SK-N-SH treated with all-trans-retinoic acid at 6 μM for 48 hours (cell line): ENCODE data around the gene KCNK1.

Source experiments
- ARNTL ChIP-seq: fragments of 450-650 bp; formaldehyde crosslinking; IDR thresholded peaks from 2 replicates; pipeline ENCODE4 v1.5.0; 2020; ENCODE audit warnings: low read depth, mild to moderate bottlenecking, moderate library complexity, borderline replicate concordance
- CSDC2 ChIP-seq: fragments of 250-450 bp; sonication (Bioruptor Pico); IDR thresholded peaks from 2 replicates; pipeline ENCODE4 v1.5.0; 2020; ENCODE audit warnings: mild to moderate bottlenecking, moderate library complexity
- ESRRG ChIP-seq: fragments of 250-450 bp; sonication (Bioruptor Pico); IDR thresholded peaks from 2 replicates; pipeline ENCODE4 v1.6.1; 2021; ENCODE audit warnings: mild to moderate bottlenecking
- RARB ChIP-seq: fragments of 250-450 bp; sonication (Bioruptor Pico); IDR thresholded peaks from 2 replicates; pipeline ENCODE4 v1.8.0; 2021; ENCODE audit warnings: mild to moderate bottlenecking, moderate library complexity
- SNAI2 ChIP-seq: fragments of 250-450 bp; sonication (Bioruptor Pico); IDR thresholded peaks from 2 replicates; pipeline ENCODE4 v1.5.0; 2020; ENCODE audit warnings: mild to moderate bottlenecking, moderate library complexity
- TCF4 ChIP-seq: fragments of 250-450 bp; sonication (Bioruptor Pico); IDR thresholded peaks from 2 replicates; pipeline ENCODE4 v1.8.0; 2021; ENCODE audit warnings: mild to moderate bottlenecking, moderate library complexity, borderline replicate concordance
- ZFP3 ChIP-seq: fragments of 250-450 bp; sonication (Bioruptor Pico); IDR thresholded peaks from 2 replicates; pipeline ENCODE4 v1.5.0; 2020; ENCODE audit warnings: mild to moderate bottlenecking, moderate library complexity
- ZFP30 ChIP-seq: fragments of 450-650 bp; formaldehyde crosslinking; IDR thresholded peaks from 2 replicates; pipeline ENCODE4 v1.5.0; 2022; ENCODE audit warnings: mild to moderate bottlenecking, moderate library complexity
- ZNF565 ChIP-seq: fragments of 450-650 bp; formaldehyde crosslinking; conservative IDR thresholded peaks from 2 replicates; pipeline ENCODE4 v1.5.0; 2020; ENCODE audit warnings: low read depth, mild to moderate bottlenecking, moderate library complexity
- ZNF70 ChIP-seq: fragments of 450-650 bp; formaldehyde crosslinking; IDR thresholded peaks from 2 replicates; pipeline ENCODE4 v1.5.0; 2020; ENCODE audit warnings: mild to moderate bottlenecking, moderate library complexity
- TF ChIP-seq, protein P1 (sequence below): fragments of 250-450 bp; sonication (Bioruptor Pico); IDR thresholded peaks from 2 replicates; pipeline ENCODE4 v1.8.0; 2020; ENCODE audit warnings: mild to moderate bottlenecking, moderate library complexity, borderline replicate concordance
- TF ChIP-seq, protein P2 (sequence below): fragments of 250-450 bp; sonication (Bioruptor Pico); IDR thresholded peaks from 2 replicates; pipeline ENCODE4 v1.8.0; 2021; ENCODE audit warnings: low read depth, mild to moderate bottlenecking, moderate library complexity, borderline replicate concordance
- TF ChIP-seq, protein P3 (sequence below): fragments of 250-450 bp; sonication (Bioruptor Pico); IDR thresholded peaks from 2 replicates; pipeline ENCODE4 v1.5.0; 2020; ENCODE audit warnings: mild to moderate bottlenecking, moderate library complexity

DNA sequence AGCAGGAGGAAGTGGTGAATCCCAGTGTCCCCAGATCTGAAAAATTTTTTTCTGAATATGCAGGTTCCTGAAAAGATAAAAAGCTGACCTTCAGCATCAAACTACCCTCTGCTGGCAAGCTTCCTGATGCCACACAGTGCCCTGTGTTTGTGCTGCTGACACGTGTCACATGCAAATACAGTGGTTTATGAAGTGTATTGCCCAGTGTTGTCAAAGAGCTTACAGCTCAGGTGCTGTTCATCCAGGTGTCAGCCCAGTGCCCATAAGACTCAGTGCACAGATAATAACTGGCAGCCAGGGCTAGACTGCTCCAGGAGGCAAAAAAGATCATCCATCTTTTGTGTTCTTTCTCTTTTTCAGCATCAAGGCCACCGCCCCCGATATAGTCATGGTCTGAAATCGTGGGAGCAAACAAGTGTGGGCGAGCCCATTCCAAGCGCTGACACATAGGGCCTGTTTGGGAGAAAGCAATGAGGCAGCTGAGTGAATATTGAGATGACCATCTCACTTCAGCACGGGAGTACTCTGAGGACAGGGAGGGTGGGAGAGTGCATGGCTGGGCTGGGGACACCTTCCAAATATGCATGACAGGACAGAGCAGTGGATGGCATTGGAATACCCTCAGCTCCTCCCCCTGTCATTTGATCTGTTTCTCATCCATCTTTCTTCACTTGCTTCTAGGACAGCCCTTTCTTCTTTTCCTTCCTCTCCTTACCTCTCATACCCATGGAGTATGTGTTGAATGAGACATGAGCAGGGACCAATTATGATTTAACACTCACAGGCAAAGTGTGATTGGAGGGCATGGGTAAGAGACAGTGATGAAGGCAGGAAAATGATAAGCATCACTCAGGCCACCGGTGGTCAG, 6.4 kb upstream of the KCNK1 start:
- no peak for TF ChIP-seq SNAI2 (CRISPR knock-in tag)
- TF ChIP-seq TCF4 (CRISPR knock-in tag): no peak
- TF ChIP-seq, protein P1, sequence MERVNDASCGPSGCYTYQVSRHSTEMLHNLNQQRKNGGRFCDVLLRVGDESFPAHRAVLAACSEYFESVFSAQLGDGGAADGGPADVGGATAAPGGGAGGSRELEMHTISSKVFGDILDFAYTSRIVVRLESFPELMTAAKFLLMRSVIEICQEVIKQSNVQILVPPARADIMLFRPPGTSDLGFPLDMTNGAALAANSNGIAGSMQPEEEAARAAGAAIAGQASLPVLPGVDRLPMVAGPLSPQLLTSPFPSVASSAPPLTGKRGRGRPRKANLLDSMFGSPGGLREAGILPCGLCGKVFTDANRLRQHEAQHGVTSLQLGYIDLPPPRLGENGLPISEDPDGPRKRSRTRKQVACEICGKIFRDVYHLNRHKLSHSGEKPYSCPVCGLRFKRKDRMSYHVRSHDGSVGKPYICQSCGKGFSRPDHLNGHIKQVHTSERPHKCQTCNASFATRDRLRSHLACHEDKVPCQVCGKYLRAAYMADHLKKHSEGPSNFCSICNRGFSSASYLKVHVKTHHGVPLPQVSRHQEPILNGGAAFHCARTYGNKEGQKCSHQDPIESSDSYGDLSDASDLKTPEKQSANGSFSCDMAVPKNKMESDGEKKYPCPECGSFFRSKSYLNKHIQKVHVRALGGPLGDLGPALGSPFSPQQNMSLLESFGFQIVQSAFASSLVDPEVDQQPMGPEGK (CRISPR knock-in tag): no peak
- no peak for TF ChIP-seq ZFP3 (CRISPR knock-in tag)
- TF ChIP-seq CSDC2: no peak
- TF ChIP-seq RARB (CRISPR knock-in tag): no peak
- TF ChIP-seq, protein P2, sequence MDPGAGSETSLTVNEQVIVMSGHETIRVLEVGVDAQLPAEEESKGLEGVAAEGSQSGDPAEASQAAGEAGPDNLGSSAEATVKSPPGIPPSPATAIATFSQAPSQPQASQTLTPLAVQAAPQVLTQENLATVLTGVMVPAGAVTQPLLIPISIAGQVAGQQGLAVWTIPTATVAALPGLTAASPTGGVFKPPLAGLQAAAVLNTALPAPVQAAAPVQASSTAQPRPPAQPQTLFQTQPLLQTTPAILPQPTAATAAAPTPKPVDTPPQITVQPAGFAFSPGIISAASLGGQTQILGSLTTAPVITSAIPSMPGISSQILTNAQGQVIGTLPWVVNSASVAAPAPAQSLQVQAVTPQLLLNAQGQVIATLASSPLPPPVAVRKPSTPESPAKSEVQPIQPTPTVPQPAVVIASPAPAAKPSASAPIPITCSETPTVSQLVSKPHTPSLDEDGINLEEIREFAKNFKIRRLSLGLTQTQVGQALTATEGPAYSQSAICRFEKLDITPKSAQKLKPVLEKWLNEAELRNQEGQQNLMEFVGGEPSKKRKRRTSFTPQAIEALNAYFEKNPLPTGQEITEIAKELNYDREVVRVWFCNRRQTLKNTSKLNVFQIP (CRISPR knock-in tag): no peak
- no peak for TF ChIP-seq ESRRG (CRISPR knock-in tag)
- no peak for TF ChIP-seq ARNTL (CRISPR knock-in tag)
- no peak for TF ChIP-seq ZNF565 (CRISPR knock-in tag)
- TF ChIP-seq, protein P3, sequence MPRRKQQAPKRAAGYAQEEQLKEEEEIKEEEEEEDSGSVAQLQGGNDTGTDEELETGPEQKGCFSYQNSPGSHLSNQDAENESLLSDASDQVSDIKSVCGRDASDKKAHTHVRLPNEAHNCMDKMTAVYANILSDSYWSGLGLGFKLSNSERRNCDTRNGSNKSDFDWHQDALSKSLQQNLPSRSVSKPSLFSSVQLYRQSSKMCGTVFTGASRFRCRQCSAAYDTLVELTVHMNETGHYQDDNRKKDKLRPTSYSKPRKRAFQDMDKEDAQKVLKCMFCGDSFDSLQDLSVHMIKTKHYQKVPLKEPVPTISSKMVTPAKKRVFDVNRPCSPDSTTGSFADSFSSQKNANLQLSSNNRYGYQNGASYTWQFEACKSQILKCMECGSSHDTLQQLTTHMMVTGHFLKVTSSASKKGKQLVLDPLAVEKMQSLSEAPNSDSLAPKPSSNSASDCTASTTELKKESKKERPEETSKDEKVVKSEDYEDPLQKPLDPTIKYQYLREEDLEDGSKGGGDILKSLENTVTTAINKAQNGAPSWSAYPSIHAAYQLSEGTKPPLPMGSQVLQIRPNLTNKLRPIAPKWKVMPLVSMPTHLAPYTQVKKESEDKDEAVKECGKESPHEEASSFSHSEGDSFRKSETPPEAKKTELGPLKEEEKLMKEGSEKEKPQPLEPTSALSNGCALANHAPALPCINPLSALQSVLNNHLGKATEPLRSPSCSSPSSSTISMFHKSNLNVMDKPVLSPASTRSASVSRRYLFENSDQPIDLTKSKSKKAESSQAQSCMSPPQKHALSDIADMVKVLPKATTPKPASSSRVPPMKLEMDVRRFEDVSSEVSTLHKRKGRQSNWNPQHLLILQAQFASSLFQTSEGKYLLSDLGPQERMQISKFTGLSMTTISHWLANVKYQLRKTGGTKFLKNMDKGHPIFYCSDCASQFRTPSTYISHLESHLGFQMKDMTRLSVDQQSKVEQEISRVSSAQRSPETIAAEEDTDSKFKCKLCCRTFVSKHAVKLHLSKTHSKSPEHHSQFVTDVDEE (CRISPR knock-in tag): no peak
- no peak for TF ChIP-seq ZFP30 (CRISPR knock-in tag)
- TF ChIP-seq ZNF70 (CRISPR knock-in tag): no peak
